ENCODE data around the gene SMYD5.
"Not testable (repeated sequence)": the region's sequence is repeated elsewhere in the genome, so short reads cannot be mapped to it uniquely, and the experiment has no call there.

Gene SMYD5

GRCh38 chr2:73259704-73260337 is 45.8 kb downstream of the SMYD5 start:
- no peak for DNase-seq (ENCODE audit: low read depth)

GRCh38 chr2:73260338-73260984 is 46.4 kb downstream of the SMYD5 start:
- no peak for DNase-seq (ENCODE audit: low read depth)

GRCh38 chr2:73262108-73262651 is 48.1 kb downstream of the SMYD5 start:
- no peak for DNase-seq (ENCODE audit: low read depth)

GRCh38 chr2:73262691-73263429 is 48.8 kb downstream of the SMYD5 start:
- DNase-seq (ENCODE audit: low read depth): not testable (repeated sequence)

GRCh38 chr2:73263540-73264331 is 49.7 kb downstream of the SMYD5 start:
- DNase-seq (ENCODE audit: low read depth): no peak

- no peak for DNase-seq (ENCODE audit: low read depth)
These were observed 50.2 kb downstream of the SMYD5 start for GRCh38 chr2:73264332-73264606.

- no peak for DNase-seq (ENCODE audit: low read depth)
These were observed 50.7 kb downstream of the SMYD5 start for GRCh38 chr2:73264783-73265182.

GRCh38 chr2:73265298-73266060 is 51.4 kb downstream of the SMYD5 start:
- DNase-seq (ENCODE audit: low read depth): no peak

GRCh38 chr2:73266061-73266901 is 52.2 kb downstream of the SMYD5 start:
- DNase-seq (ENCODE audit: low read depth): no peak

- DNase-seq (ENCODE audit: low read depth): no peak
These were observed 53.0 kb downstream of the SMYD5 start for GRCh38 chr2:73267008-73267407.

- DNase-seq (ENCODE audit: low read depth): no peak
These were observed 54.4 kb downstream of the SMYD5 start for GRCh38 chr2:73268366-73268829.

GRCh38 chr2:73268830-73269685 is 55.0 kb downstream of the SMYD5 start:
- DNase-seq (ENCODE audit: low read depth): peak; percentile 60

- no peak for DNase-seq (ENCODE audit: low read depth)
These were observed 55.8 kb downstream of the SMYD5 start for GRCh38 chr2:73269686-73270465.

GRCh38 chr2:73272270-73272669 is 58.2 kb downstream of the SMYD5 start:
- no peak for DNase-seq (ENCODE audit: low read depth)

Data from stimulated activated CD8-positive, alpha-beta memory T cell treated with anti-CD3 and anti-CD28 coated beads, Interleukin-4, amount 100 ng/mL, for 24 hours (primary cell).